Panc1 (cell line): ENCODE results near the gene MCF2L2.

Experiments used
- POLR2AphosphoS5 ChIP-seq: IDR thresholded peaks from 2 replicates; pipeline ENCODE4 v1.6.1; 2012; ENCODE audit warnings: mild to moderate bottlenecking, low read depth, low read length, moderate library complexity
- TCF7L2 ChIP-seq: IDR thresholded peaks from 2 replicates; pipeline ENCODE4 v1.6.1; 2011; ENCODE audit warnings: mild to moderate bottlenecking, low read depth, low read length, inconsistent platforms
- TF ChIP-seq, protein P1 (sequence below): fragments of 450-650 bp; IDR thresholded peaks from 2 replicates; pipeline ENCODE4 v1.5.1; 2017; ENCODE audit warnings: mild to moderate bottlenecking

DNA sequence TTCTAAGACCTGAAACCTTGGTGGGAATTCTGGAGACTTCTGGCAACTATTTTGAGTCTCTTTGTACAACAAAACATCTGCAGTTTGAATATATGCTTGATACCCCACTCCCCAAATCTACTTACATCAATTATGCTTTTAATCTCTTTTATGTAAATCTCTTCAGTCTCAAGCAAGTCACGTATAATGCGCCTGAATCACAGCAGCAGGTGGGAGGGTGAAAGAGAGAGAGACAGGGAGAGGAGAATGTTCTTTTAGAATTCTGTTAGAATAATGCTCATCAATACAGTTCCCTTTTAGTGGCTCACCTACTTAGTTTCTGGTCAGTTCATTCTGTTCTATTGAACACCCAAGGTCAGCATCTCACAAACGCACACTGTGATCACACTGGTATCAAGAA is 197.6 kb downstream of the MCF2L2 start:
- TF ChIP-seq, protein P1, sequence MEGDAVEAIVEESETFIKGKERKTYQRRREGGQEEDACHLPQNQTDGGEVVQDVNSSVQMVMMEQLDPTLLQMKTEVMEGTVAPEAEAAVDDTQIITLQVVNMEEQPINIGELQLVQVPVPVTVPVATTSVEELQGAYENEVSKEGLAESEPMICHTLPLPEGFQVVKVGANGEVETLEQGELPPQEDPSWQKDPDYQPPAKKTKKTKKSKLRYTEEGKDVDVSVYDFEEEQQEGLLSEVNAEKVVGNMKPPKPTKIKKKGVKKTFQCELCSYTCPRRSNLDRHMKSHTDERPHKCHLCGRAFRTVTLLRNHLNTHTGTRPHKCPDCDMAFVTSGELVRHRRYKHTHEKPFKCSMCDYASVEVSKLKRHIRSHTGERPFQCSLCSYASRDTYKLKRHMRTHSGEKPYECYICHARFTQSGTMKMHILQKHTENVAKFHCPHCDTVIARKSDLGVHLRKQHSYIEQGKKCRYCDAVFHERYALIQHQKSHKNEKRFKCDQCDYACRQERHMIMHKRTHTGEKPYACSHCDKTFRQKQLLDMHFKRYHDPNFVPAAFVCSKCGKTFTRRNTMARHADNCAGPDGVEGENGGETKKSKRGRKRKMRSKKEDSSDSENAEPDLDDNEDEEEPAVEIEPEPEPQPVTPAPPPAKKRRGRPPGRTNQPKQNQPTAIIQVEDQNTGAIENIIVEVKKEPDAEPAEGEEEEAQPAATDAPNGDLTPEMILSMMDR, result no peak
- TF ChIP-seq TCF7L2 (no peak), POLR2AphosphoS5 (no peak)
